Lung (tissue), 12 donors: ENCODE results near the gene OR2F1. TPM values are rescaled to one million over a fixed set of nuclear protein-coding genes. Genes with fewer than 3 reads are reported as not detected.
A peak's percentile ranks its signal among the peaks of the same experiment; 100 is the strongest.

ENCODE experiments used
- ATAC-seq: fragments of 200-7000 bp; cut with Tn5 transposase; one replicate; pipeline ENCODE4 v1.9.1; 2020; ENCODE audit warnings: moderate number of reproducible peaks; ENCODE audit not compliant: insufficient read depth, low FRiP score
- DNase-seq, 3 donors: peaks; one replicate each; pipeline ENCODE4 v3.0.0-alpha.2; 2013 to 2017
- H3K27ac ChIP-seq, 2 donors: one replicate each; pipeline ENCODE4 v1.5.1; 2013; ENCODE audit warnings: mild to moderate bottlenecking in 2 of 2, moderate library complexity in 2 of 2, control low read depth in 1 of 2, inconsistent platforms in 1 of 2, low read depth in 1 of 2, low read length in 1 of 2
- H3K27me3 ChIP-seq, 3 donors: one replicate each; pipeline ENCODE4 v1.5.1; 2013; ENCODE audit warnings: low read length in 2 of 3; ENCODE audit not compliant: control insufficient read depth in 3 of 3, insufficient read depth in 3 of 3
- H3K36me3 ChIP-seq, 4 donors: one replicate each; pipeline ENCODE4 v1.5.1; 2013; ENCODE audit warnings: low read length in 4 of 4, mild to moderate bottlenecking in 1 of 4, moderate library complexity in 1 of 4; ENCODE audit not compliant: control insufficient read depth in 4 of 4, insufficient read depth in 4 of 4
- H3K4me1 ChIP-seq, 5 donors: one replicate each; pipeline ENCODE4 v1.5.1; 2013; ENCODE audit warnings: low read length in 5 of 5, mild to moderate bottlenecking in 2 of 5, moderate library complexity in 1 of 5; ENCODE audit not compliant: control insufficient read depth in 5 of 5, insufficient read depth in 5 of 5
- H3K4me3 ChIP-seq: one replicate; pipeline ENCODE4 v1.5.1; 2013; ENCODE audit warnings: mild to moderate bottlenecking, control low read depth, moderate library complexity
- H3K9ac ChIP-seq, 2 donors: one replicate each; pipeline ENCODE4 v1.5.1; 2013; ENCODE audit warnings: low read length in 2 of 2, control low read depth in 1 of 2; ENCODE audit not compliant: insufficient read depth in 1 of 2
- H3K9me3 ChIP-seq, 4 donors: one replicate each; pipeline ENCODE4 v1.5.1; 2013; ENCODE audit warnings: low read length in 3 of 4, mild to moderate bottlenecking in 1 of 4, moderate library complexity in 1 of 4; ENCODE audit not compliant: control insufficient read depth in 4 of 4, insufficient read depth in 3 of 4
- WGBS, 2 donors: extraction: QIAGEN DNeasy Blood & Tissue Kit; methylation state at CpG; one replicate each; pipeline ENCODE4 v1.1.7; 2013; 5-methylcytosine and 5-hydroxymethylcytosine counted together
- polyA plus RNA-seq, 2 donors: library from polyadenylated mRNA; stranded (reverse); fragments of 200-250 nt; gene quantifications; one replicate each; pipeline ENCODE4 v1.2.1, GENCODE V29; 2013
- total RNA-seq, 2 donors: library from RNA; depleted of rRNA in 1 of 2; stranded (reverse); fragments of >200 nt in 1 of 2; gene quantifications; one replicate each; pipeline ENCODE4 v1.2.1, GENCODE V29; 2014 to 2021
- TF ChIP-seq, protein P1 (sequence below): IDR thresholded peaks from 2 replicates; pipeline ENCODE4 v1.5.1; 2012; ENCODE audit warnings: mild to moderate bottlenecking; ENCODE audit errors: control extremely low read depth, extremely low read depth
- donor health status: control.
- donor health status: control.
- donor health status: Bipolar disorder and iron deficiency.
- donor health status: healthy.
- donor health status: DM: yes; HTN: yes; CAD: no.

The OR2F1 gene
- total and polyA plus RNA-seq, 4 donors: not detected

DNA sequence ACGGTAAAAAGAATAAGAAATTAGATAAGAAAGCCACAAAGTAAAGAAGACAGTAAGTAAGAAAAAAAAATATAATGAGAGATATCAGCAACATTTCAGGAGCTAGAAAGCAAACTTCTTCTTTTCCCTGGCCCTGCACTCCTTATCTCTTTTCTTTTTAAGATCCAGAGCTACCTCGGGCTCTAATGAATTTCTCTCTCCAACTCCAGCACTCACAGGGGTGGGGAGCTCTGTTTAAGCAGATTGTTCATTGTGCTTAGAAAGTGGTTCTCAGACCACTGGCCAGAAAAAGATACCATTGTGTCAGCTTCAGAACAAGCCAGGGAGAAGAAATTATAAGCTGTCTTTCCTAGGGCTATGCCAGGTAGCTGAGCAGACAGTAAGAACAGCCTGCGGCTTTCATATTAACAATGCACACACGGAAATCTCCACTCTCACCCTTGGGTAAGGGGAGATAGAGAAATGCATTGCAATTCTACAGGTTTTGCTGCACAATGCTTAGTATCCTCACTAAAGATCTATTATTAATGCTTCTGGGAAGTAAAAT lies 19.3 kb downstream of the OR2F1 start:
- Histone ChIP-seq H3K36me3 (no peaks in the 10 kb centered on the region), H3K27ac (no peak overlapping the region), H3K4me3 (no peak overlapping the region), H3K27me3 (no peaks in the 10 kb centered on the region), H3K9ac (no peak overlapping the region), H3K4me1 (no peaks in the 10 kb centered on the region), H3K9me3 (peaks cover 0 to 4% (median 0%) of the 10 kb centered on the region in 4 donors)
- DNase-seq (no peak), ATAC-seq (no peak)
- TF ChIP-seq, protein P1, sequence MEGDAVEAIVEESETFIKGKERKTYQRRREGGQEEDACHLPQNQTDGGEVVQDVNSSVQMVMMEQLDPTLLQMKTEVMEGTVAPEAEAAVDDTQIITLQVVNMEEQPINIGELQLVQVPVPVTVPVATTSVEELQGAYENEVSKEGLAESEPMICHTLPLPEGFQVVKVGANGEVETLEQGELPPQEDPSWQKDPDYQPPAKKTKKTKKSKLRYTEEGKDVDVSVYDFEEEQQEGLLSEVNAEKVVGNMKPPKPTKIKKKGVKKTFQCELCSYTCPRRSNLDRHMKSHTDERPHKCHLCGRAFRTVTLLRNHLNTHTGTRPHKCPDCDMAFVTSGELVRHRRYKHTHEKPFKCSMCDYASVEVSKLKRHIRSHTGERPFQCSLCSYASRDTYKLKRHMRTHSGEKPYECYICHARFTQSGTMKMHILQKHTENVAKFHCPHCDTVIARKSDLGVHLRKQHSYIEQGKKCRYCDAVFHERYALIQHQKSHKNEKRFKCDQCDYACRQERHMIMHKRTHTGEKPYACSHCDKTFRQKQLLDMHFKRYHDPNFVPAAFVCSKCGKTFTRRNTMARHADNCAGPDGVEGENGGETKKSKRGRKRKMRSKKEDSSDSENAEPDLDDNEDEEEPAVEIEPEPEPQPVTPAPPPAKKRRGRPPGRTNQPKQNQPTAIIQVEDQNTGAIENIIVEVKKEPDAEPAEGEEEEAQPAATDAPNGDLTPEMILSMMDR: no peak
- WGBS, 2 donors: 65 to 73% methylated on average over 4 of the region's 4 CpGs

- WGBS, 2 donors: 76% methylated on average over 4 of the region's 4 CpGs
- TF ChIP-seq, protein P1: no peak
- Histone ChIP-seq H3K27ac (no peak overlapping the region), H3K9ac (no peak overlapping the region), H3K4me3 (no peak overlapping the region), H3K36me3 (no peaks in the 10 kb centered on the region), H3K9me3 (peaks cover 0 to 4% (median 0%) of the 10 kb centered on the region in 4 donors), H3K4me1 (no peaks in the 10 kb centered on the region), H3K27me3 (no peaks in the 10 kb centered on the region)
- ATAC-seq (no peak), DNase-seq (no peak)
These were observed 19.8 kb downstream of the OR2F1 start for GRCh38 chr7:143974459-143974858.

DNA sequence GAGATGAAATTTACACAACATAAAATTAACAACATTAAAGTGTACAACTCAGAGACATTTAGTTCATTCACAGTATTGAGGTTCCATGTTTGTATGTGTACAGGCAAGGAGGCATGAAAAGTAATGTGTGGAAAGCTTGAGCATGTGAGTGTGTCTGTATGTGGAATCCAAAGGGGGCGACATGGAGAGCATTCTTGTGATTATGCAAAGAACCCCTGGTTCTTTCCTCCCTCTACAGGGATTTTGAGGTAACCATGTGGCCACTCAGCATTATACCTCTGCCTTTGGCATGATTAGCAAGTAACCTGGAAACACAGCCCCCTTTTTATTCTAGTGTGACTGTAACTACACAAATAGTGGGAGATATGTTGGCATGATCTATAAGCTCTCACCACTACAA lies 21.0 kb downstream of the OR2F1 start:
- peak in 1 of 3 donors; percentile 40 for DNase-seq
- Histone ChIP-seq H3K4me1 (no peaks in the 10 kb centered on the region), H3K27ac (no peak overlapping the region), H3K27me3 (no peaks in the 10 kb centered on the region), H3K9ac (no peak overlapping the region), H3K9me3 (peaks cover 0 to 4% (median 0%) of the 10 kb centered on the region in 4 donors), H3K4me3 (no peak overlapping the region), H3K36me3 (no peaks in the 10 kb centered on the region)
- ATAC-seq: no peak
- TF ChIP-seq, protein P1: no peak
- WGBS, 2 donors: 76 to 78% methylated on average over 1 of the region's 1 CpG

GRCh38 chr7:143978585-143978984 lies 23.9 kb downstream of the OR2F1 start:
- no peak overlapping the region for H3K9ac ChIP-seq
- ATAC-seq: no peak
- peaks cover 0 to 4% (median 0%) of the 10 kb centered on the region in 4 donors for H3K9me3 ChIP-seq
- DNase-seq: no peak
- no peak overlapping the region for H3K4me3 ChIP-seq
- no peaks in the 10 kb centered on the region for H3K4me1 ChIP-seq
- H3K36me3 ChIP-seq: no peaks in the 10 kb centered on the region
- 60 to 73% methylated on average over 2 of the region's 2 CpGs for WGBS, 2 donors
- H3K27ac ChIP-seq: no peak overlapping the region
- TF ChIP-seq, protein P1: no peak
- H3K27me3 ChIP-seq: no peaks in the 10 kb centered on the region
